Vagina (tissue), 2 donors: ENCODE data around the gene PIP5K1B. TPM values are rescaled to one million over a fixed set of nuclear protein-coding genes. Genes with fewer than 3 reads are reported as not detected.

ENCODE experiments used
- DNase-seq, 2 donors: peaks; one replicate each; pipeline ENCODE4 v3.0.0-alpha.2; 2017; ENCODE audit errors: extremely low spot score in 2 of 2
- H3K27ac ChIP-seq: fragments of 200-600 bp; sonication (generic); one replicate; pipeline ENCODE4 v1.5.1; 2019
- H3K27me3 ChIP-seq: fragments of 200-600 bp; sonication (generic); one replicate; pipeline ENCODE4 v1.5.1; 2019
- H3K36me3 ChIP-seq, 2 donors: fragments of 200-600 bp; sonication (generic); one replicate each; pipeline ENCODE4 v1.5.1; 2017 to 2019
- H3K4me1 ChIP-seq: fragments of 200-600 bp; sonication (generic); one replicate; pipeline ENCODE4 v1.5.1; 2019
- H3K4me3 ChIP-seq, 2 donors: fragments of 200-600 bp; sonication (generic); 1 replicate in 1 of 2; 2 replicates in 1 of 2; pipeline ENCODE4 v1.5.1; 2016 to 2019
- H3K9me3 ChIP-seq: fragments of 200-600 bp; sonication (generic); one replicate; pipeline ENCODE4 v1.5.1; 2019
- CTCF ChIP-seq, 3 experiments: fragments of 450-650 bp in 2 of 3; fragments of 200-600 bp in 1 of 3; sonication (generic) in 1 of 3; IDR thresholded peaks; one replicate each; pipeline ENCODE4 v1.5.1; 2017 to 2019; ENCODE audit warnings: antibody characterized with exemption in 3 of 3, mild to moderate bottlenecking in 2 of 3, moderate library complexity in 2 of 3
- POLR2A ChIP-seq, 2 donors: fragments of 450-650 bp; IDR thresholded peaks; one replicate each; pipeline ENCODE4 v1.6.1; 2017; ENCODE audit warnings: antibody characterized with exemption in 2 of 2, mild to moderate bottlenecking in 2 of 2, moderate library complexity in 2 of 2
- POLR2AphosphoS5 ChIP-seq, 2 donors: sonication (generic); formaldehyde crosslinking; IDR thresholded peaks; one replicate each; pipeline ENCODE4 v1.9.0; 2017; ENCODE audit warnings: antibody characterized with exemption in 2 of 2, mild to moderate bottlenecking in 2 of 2, low read depth in 1 of 2; ENCODE audit not compliant: insufficient read depth in 1 of 2
- intact Hi-C: fragments of 100-400 bp; cut with DNase I; formaldehyde crosslinking; loops from one replicate; pipeline ENCODE4 v1.15.1; 2023
- total RNA-seq: library from RNA; depleted of rRNA; stranded (reverse); fragments of >200 nt; gene quantifications from one replicate; pipeline ENCODE4 v1.2.3, GENCODE V29; 2016

PIP5K1B gene
- total RNA-seq, 1 donor from 2014 or later, result 2.9 TPM

DNA sequence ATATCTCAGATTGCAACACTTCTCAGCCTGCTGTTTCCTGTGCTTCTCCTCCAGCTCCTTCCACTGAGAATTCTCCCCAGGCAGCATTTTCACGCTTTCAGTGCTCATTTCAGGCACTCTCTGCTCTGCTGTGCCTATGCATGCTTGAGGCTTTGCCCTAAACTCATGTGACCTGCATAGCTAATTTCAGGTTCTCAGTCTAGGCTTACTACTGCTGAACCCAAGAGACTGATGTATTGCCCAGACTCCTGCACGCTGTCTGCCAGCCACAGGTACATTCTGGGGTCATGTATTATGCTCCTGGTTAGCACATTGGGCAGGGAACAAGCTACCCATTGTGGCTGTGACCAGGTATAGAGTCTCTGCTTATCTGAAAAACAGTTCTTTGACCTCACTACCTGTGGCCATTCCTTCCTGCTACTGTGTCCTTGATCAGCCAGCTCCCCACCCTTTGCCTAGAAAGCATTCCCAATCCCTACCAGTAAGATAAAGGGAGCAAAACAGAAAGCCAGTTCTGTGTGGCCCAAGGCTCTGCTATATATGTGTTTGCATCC lies 34.7 kb downstream of the PIP5K1B start:
- TF ChIP-seq CTCF (IDR thresholded peaks at IDR 0.05), result no peak
- no peak for TF ChIP-seq POLR2AphosphoS5 (IDR thresholded peaks at IDR 0.05; ENCODE audit: insufficient read depth in 1 of 2, low read depth in 1 of 2)
- no peak for TF ChIP-seq POLR2A (IDR thresholded peaks at IDR 0.05)
- no peaks in the 10 kb centered on the region for H3K27me3 ChIP-seq
- intact Hi-C loops, result no loop called here
- H3K4me3 ChIP-seq, result no peak overlapping the region
- H3K4me1 ChIP-seq, result no peaks in the 10 kb centered on the region
- no peak overlapping the region for H3K27ac ChIP-seq
- H3K9me3 ChIP-seq, result no peaks in the 10 kb centered on the region
- DNase-seq, result no peak
- no peaks in the 10 kb centered on the region for H3K36me3 ChIP-seq

DNA sequence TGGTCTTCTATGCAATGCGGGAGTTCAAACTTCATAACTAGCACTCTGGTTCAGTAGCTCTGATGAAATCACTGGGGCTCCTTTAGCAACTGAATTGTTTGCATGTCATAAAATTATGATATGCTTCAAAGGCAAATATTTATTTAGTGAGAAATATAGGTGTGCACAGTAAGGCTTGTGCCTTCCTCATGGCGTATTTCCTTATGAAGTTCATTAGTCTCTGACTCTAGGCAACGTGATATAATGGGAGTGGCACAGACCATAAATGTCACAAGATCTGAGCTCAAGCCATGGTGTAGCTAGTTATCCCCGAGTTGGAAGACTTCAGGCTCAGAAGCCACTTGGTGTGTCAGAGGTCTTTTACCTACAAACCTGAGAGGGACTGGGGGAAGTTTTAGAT lies 35.5 kb downstream of the PIP5K1B start:
- intact Hi-C loops, result no loop called here
- TF ChIP-seq CTCF (IDR thresholded peaks at IDR 0.05), result no peak
- no peak for TF ChIP-seq POLR2A (IDR thresholded peaks at IDR 0.05)
- no peak for TF ChIP-seq POLR2AphosphoS5 (IDR thresholded peaks at IDR 0.05; ENCODE audit: insufficient read depth in 1 of 2, low read depth in 1 of 2)
- Histone ChIP-seq H3K9me3 (no peaks in the 10 kb centered on the region), H3K4me1 (no peaks in the 10 kb centered on the region), H3K4me3 (no peak overlapping the region), H3K36me3 (no peaks in the 10 kb centered on the region), H3K27ac (no peak overlapping the region), H3K27me3 (no peaks in the 10 kb centered on the region)
- DNase-seq, result no peak

DNA sequence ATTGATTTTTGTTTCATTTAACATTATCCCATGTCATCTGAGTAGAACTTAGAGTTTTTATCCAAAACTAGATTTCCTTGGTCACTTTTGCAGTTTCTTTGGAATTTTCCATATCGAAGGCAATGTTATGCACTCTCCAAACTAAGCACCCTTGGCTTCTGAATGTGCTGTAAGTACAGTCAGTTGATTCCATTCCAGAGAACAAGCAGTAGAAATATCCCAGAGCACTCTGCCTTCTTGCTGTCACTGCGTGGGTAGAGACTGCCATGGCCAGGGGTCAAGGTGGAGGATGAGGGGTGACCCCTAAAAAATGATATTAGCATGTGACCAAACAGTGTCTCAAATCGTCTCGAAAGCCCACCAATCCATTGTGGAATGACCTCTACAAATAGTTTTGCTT lies 36.2 kb downstream of the PIP5K1B start:
- no peak overlapping the region for H3K27ac ChIP-seq
- no peak for DNase-seq
- H3K27me3 ChIP-seq, result no peaks in the 10 kb centered on the region

DNA sequence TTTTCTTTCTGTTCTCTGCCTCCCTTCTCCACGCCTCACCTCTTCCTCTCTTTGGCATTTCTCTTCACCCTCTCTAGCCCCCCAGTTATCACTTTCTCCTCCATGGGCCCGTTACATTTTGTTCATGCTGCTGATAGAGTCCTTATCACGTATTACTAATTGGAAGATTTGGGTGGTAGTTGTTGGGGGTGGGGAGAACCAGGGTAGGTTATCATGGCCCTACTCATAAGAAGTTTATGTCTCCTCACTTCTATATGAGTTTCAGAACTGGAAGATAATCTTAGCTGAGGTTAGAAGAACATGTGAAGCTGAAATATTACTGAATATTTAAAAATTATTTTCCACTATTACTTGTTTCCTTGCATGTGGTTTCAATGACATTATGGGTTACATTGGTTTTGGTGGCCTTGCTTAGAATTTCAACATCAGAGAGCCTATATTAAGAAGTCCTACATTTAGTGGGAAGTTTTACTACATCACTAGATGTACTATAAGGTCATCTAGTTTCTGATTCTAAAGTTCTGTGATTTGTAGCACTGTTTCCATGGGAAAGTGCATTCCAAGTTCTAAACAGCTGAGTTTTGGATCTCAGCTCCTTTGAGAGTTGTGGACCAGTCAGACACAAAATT lies 36.8 kb downstream of the PIP5K1B start:
- H3K4me1 ChIP-seq, result no peaks in the 10 kb centered on the region
- no peak overlapping the region for H3K4me3 ChIP-seq
- H3K27ac ChIP-seq, result no peak overlapping the region
- TF ChIP-seq POLR2AphosphoS5 (IDR thresholded peaks at IDR 0.05; ENCODE audit: insufficient read depth in 1 of 2, low read depth in 1 of 2) (no peak), CTCF (IDR thresholded peaks at IDR 0.05) (no peak), POLR2A (IDR thresholded peaks at IDR 0.05) (no peak)
- H3K27me3 ChIP-seq, result no peaks in the 10 kb centered on the region
- H3K36me3 ChIP-seq, result no peaks in the 10 kb centered on the region
- no peaks in the 10 kb centered on the region for H3K9me3 ChIP-seq
- intact Hi-C loops, result no loop called here
- no peak for DNase-seq

More for the DNA sequence above, 36.2 kb downstream of the PIP5K1B start:
- intact Hi-C loops, result no loop called here
- H3K36me3 ChIP-seq, result no peaks in the 10 kb centered on the region
- no peaks in the 10 kb centered on the region for H3K4me1 ChIP-seq
- H3K4me3 ChIP-seq, result no peak overlapping the region
- TF ChIP-seq CTCF (IDR thresholded peaks at IDR 0.05), result no peak
- TF ChIP-seq POLR2AphosphoS5 (IDR thresholded peaks at IDR 0.05; ENCODE audit: insufficient read depth in 1 of 2, low read depth in 1 of 2), result no peak
- no peak for TF ChIP-seq POLR2A (IDR thresholded peaks at IDR 0.05)
- H3K9me3 ChIP-seq, result no peaks in the 10 kb centered on the region

DNA sequence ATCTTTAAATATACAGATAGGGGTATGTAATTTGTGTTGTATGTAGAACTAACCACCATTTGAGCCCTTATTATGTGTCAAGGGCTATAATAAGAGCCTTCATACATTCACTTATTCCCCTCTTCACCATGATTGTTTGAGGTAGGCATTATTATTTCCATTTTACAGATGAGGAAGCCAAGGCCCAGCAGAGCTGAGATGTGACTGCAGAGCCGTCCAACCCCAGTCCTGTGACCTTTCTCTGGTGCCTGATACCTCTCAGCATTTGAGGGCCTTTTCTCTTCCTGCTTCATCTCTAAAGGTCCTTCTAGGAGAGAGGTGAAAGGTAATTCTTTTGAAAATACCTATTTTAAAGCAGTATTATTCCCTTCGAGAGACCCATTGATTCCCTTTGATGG lies 37.3 kb downstream of the PIP5K1B start:
- H3K27me3 ChIP-seq, result no peaks in the 10 kb centered on the region
- H3K4me3 ChIP-seq, result no peak overlapping the region
- H3K4me1 ChIP-seq, result no peaks in the 10 kb centered on the region
- intact Hi-C loops, result no loop called here
- no peaks in the 10 kb centered on the region for H3K9me3 ChIP-seq
- H3K27ac ChIP-seq, result no peak overlapping the region
- DNase-seq, result no peak
- TF ChIP-seq POLR2AphosphoS5 (IDR thresholded peaks at IDR 0.05; ENCODE audit: insufficient read depth in 1 of 2, low read depth in 1 of 2) (no peak), POLR2A (IDR thresholded peaks at IDR 0.05) (no peak), CTCF (IDR thresholded peaks at IDR 0.05) (no peak)
- no peaks in the 10 kb centered on the region for H3K36me3 ChIP-seq
